Stimulated activated CD4-positive, alpha-beta T cell treated with anti-CD3 and anti-CD28 coated beads, TNF-alpha, amount 100 ng/mL, for 24 hours (primary cell): ENCODE data around the gene LRRC37A3.
"Not testable (repeated sequence)": the region's sequence is repeated elsewhere in the genome, so short reads cannot be mapped to it uniquely, and the experiment has no call there.

Experiments
- DNase-seq, 3 experiments: peaks; one replicate each; pipeline ENCODE4 v3.0.0-alpha.2; 2020; ENCODE audit warnings: low read depth in 3 of 3

The LRRC37A3 gene

GRCh38 chr17:64919289-64920025 is at the start of gene LRRC37A3:
Gene LRRC37A3 (minus strand): TSS chr17:64919478. CDS start chr17:64897257, 22,221 bp downstream.
- peak; percentile 99 to 100 (median 99) for DNase-seq

DNA sequence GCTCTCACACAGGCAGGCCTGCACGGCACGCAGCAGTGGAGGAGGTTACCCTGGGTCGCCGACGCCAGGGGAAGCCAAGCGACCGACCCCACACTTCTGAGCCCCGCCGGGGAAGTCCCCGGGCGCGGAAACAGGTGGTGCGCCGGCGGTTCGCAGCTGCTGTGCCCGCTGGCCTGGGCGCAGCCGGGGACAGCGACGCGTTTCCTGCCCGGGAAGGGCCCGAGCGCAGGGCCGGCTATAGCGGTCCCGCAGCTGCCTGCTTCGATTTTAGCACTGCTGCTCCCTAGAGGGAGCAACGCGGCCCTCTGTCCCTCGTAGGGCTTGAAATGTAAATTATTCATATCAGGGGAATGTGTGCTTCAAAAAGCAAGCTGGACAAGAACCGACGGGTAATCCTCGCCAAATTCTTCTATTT is 46.6 kb upstream of the LRRC37A3 start:
- DNase-seq: peak; percentile 63 to 74 (median 71)

GRCh38 chr17:64965256-64965872 is 46.1 kb upstream of the LRRC37A3 start:
- not testable (repeated sequence) for DNase-seq

DNA sequence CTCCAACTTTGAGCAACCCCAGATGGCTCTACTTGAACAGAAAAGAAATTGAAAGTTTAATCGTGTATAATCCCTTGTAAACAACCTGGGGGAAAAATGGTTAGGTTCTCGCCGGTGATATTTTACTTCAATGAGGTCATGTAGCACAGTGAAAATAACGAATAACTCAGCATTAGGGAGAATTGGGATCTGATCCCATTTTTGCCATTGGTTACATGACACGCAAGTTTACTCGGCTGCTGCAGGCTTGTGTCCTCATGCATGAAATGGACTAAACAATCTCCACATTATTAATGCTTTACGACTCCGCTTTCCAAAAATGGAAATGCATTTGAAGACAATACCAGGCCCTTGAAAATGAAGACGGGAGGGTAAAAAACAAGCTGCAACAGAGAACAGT is 45.5 kb upstream of the LRRC37A3 start:
- no peak for DNase-seq

- DNase-seq: not testable (repeated sequence)
Observed at GRCh38 chr17:64963814-64964213, 44.5 kb upstream of the LRRC37A3 start.

DNA sequence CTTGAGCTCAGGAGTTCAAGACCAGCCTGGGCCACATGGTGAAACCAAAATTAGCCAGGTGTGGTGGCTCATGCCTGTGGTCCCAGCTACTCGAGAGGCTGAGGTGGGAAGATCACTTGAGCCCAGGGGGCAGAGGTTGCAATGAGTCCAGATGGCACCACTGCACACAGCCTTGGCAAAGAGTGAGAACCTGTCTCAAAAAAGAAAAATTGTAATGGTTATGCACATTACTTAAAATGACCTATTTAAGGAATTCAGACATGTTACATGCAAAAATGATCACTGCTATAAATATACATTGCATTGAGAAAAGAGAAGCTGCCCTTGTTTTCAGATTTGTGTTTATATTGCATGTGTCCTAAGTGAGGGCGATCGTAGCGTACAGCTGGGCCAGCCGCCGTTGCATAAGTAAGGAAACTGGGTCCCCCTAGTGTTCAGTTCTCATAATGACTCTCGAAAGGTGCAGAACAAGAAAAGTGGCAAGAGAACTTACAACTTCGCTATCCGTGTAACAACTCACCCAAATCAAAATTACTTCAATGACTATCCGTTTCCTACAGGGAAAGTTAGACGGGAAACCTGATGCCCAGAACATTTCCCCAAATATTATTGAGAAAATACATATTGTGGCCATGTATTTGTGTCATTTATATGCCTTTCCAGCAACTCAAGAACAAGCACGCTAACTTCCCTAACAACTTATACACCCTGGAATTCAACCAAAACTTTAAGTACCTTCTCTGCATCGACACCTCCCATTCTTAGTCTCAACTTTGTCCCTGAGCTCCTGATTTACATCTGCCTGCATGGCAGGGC is 42.5 kb upstream of the LRRC37A3 start:
- DNase-seq: peak in 1 of 3 experiments; percentile 39

GRCh38 chr17:64951877-64952276 is 32.6 kb upstream of the LRRC37A3 start:
- no peak for DNase-seq

DNA sequence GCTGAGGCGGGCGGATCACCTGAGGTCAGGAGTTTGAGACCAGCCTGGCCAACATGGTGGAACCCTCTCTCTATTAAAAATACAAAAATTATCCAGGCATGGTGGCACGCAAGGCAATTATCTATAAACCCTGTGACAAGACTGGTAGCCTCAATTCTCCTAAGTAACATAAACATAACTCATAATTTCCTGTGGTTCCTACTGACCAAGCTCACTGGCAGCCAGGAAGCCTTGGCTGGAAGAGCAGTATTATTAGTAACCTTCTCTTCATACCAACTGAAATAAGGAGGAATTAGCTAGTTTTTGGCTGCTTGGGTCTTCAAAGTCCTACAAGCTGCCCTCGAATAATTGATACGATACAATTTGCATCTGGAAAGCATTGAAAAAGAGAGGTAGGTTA is 31.6 kb upstream of the LRRC37A3 start:
- no peak for DNase-seq

GRCh38 chr17:64947152-64947551 is 27.9 kb upstream of the LRRC37A3 start:
- DNase-seq: no peak

DNA sequence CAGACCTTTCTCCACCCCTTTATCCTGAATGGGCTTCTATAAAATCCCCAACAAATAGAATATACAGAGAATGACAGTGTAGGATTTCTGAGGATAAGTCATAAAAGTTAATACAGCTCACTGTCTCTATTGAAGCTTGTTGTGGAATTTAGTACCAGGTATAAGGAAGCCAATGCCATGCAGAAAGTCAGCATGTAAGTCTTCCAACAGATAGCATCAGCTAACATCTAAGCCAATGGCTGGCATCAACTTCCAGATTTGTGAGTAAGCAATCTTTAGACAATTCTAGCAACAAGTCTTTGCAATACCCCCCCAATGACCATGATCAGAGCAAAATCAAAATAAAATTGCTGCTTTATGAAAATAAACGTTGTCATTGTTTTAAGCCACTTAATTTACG is 22.5 kb upstream of the LRRC37A3 start:
- DNase-seq: no peak

DNA sequence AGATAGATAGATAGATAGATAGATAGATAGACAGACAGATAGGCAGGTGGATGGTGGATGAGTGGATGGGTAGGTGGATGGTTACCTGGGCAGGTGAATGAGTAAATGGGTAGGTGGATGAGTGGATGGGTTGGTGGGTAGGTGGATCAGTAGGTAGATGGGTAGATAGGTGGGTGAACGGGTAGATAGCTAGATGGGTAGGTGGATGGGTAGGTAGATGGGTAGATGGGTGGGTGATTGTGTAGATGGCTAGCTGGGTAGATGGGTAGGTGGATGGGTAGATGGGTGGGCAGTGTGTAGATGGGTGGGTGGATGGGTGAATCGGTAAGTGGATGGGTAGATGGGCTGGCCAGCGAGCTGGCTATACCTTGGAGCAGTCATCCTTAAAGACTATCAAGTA is 21.8 kb upstream of the LRRC37A3 start:
- no peak for DNase-seq

DNA sequence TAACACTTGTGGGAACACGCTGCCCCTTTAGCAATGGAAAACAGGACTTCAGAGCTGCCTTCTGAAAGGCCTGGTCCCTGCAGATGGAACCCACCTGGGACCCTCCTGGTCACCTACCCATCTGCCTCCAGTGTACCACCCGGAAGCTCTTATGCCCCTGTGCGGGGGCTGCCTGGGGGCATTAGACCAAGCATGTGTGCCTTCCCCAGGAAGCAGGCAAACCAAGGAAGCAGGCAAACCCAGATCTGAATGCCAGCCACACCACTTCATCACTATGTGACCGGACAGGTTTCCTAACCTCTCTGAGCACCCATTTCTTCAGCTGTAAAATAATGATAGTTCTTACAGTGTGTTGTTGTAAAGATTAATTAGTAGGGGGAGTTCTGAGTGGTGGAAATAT is 20.8 kb upstream of the LRRC37A3 start:
- no peak for DNase-seq

- DNase-seq: peak in 2 of 3 experiments; percentile 14 to 46
Observed at GRCh38 chr17:64938925-64939474, 19.7 kb upstream of the LRRC37A3 start.

DNA sequence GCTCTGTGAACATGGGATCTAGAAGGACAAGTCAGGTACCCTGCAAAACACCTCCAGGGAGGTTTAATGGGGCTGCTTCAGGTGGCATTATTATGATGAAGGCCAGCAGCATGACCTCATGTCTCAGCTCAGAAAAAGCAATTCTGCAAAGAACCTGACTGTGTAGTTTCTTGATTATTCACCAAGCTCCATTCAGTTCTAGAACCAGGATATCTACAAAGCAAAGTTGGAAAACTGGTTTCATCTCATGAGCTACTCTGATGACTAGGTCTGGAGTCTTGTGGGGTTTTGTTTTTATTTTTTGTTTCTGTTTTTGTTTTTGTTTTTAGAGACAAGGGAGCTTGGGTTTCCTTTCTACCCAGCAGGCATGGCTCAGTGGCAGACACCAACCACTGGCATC is 19.0 kb upstream of the LRRC37A3 start:
- no peak for DNase-seq

DNA sequence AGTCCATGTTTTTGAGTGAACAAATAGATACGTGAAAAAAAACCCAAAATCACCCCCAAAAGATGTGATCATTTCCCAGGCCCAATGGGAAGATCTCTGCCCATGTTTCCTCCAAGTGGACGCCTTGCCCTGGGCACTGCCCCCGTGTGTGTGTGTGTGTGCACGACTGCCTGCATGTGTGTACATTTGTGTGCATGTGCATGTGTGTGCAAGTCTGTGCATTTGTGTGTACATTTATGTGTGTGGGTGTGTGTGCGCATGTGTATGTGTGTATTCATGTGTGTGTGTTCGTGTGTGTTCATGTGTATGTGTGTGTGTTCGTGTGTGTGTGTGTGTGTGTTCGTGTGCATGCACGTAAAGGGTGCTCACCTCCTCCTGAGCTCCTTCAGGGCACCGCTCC is 16.8 kb upstream of the LRRC37A3 start:
- DNase-seq: no peak

DNA sequence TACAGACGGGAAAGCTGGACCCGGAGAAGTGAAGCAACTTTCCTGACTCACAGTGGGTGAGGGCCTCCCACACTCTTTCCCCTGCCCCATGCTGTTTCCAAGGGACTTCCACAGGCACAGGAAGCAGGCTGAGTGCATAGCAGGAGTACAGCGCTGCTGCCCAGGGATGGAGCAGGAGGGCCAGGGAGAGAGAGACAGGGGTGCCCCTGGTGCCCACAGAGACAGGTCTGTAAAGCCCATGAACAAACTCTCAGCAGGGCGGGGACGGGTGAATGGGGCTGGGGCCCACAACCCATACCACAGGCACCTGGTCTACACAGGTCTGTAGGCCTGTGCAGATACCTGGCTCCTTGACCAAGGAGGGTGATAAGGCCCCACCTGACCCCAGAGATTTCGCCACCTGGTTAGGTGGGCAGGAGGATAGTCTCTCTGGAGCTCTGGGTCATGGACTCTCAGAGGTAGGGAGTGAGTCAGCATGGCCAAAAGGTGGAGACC is 15.1 kb upstream of the LRRC37A3 start:
- not testable (repeated sequence) for DNase-seq

DNA sequence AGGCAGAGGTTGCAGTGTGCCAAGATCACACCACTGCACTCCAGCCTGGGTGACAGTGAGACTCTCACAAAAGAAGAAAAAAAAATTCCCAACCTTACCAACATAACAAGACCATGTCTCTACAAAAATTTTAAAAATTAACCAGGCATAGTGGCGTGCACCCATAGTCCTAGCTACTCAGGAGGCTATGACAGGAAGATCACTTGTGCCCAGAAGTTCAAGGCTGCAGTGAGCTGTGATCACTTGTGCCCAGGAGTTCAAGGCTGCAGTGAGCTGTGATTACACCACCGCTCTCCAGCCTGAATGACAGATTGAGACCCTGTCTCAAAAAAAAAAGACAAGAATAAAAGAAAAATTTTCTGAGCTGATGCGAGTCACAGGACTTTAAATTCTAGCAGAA is 13.6 kb upstream of the LRRC37A3 start:
- not testable (repeated sequence) for DNase-seq

GRCh38 chr17:64930374-64930773 is 11.1 kb upstream of the LRRC37A3 start:
- DNase-seq: not testable (repeated sequence)

DNA sequence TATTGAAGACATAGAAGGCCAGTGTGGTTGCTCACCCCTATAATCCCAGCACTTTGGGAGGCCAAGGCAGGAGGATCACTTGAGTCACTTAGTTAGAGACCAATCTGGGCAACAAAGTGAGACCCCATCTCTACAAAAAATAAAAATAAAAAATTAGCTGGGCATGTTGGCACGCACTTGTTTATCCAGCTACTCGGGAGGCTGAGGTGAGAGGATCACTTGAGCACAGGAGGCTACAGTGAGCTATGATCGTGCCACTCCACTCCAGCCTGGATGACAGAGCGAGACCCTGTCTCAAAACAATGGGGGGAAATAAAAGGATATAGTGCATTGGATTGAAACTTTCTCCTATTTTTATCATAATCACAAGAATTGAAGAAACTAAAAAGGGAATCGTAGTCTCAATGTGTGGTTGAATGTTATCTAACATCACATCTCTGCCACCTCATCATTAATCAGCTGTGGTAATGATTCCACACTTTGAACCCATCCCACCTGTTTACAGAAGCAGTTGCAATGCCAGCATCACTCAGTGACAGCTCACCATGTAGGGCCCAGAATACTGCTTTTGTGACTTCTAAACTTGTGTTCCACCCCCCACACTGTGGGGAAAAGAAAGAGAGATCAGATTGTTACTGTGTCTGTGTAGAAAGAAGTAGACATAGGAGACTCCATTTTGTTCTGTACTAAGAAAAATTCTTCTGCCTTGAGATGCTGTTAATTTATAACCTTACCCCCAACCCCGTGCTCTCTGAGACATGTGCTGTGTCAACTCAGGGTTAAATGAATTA is 10.3 kb upstream of the LRRC37A3 start:
- DNase-seq: peak; percentile 33 to 46 (median 41)

DNA sequence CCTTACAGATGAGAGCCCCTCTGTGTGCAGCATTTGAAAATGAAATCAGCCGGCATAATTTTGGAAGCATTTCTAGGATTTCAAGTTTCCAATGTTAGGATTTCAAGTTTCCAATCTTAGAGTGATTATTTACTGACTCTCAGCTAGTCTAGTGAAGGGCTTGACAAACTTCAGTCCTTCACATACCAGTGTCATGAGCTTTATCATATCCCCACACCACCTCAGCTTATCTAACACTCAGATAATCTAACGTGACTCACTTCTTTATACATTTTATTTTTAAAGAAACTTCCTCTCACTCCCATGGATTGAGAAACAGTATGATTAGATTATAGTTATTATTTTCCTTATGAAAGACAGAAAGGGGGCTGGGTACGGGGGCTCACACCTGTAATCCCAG is 9.4 kb upstream of the LRRC37A3 start:
- DNase-seq: not testable (repeated sequence)

GRCh38 chr17:64927444-64927843 is 8.2 kb upstream of the LRRC37A3 start:
- peak in 2 of 3 experiments; percentile 45 to 67 for DNase-seq
